Fibroblast of lung (primary cell): Measurements from ENCODE around the gene GPX7. TPM values are rescaled to one million over a fixed set of nuclear protein-coding genes. Genes with fewer than 3 reads are reported as not detected.

ENCODE experiments used
- DNase-seq, 2 donors: peaks; one replicate each; pipeline versions ENCODE4 v3.0.0 to v3.0.0-alpha.2; 2010; ENCODE audit warnings: low read depth in 2 of 2
- H2AFZ ChIP-seq: 2 replicates; pipeline ENCODE4 v1.5.1; 2012; ENCODE audit warnings: low read length, control low read depth, inconsistent platforms
- H3K27ac ChIP-seq: 2 replicates; pipeline ENCODE4 v1.5.1; 2011; ENCODE audit warnings: low read length, control low read depth; ENCODE audit not compliant: insufficient read depth
- H3K27me3 ChIP-seq: 2 replicates; pipeline ENCODE4 v1.5.1; 2011; ENCODE audit warnings: mild to moderate bottlenecking, low read length; ENCODE audit not compliant: control insufficient read depth, insufficient read depth
- H3K36me3 ChIP-seq: 2 replicates; pipeline ENCODE4 v1.5.1; 2011; ENCODE audit warnings: low read length; ENCODE audit not compliant: control insufficient read depth, insufficient read depth
- H3K4me1 ChIP-seq: 2 replicates; pipeline ENCODE4 v1.5.1; 2011; ENCODE audit warnings: low read length; ENCODE audit not compliant: control insufficient read depth, insufficient read depth; ENCODE audit errors: extremely low read depth
- H3K4me2 ChIP-seq: 2 replicates; pipeline ENCODE4 v1.5.1; 2011; ENCODE audit warnings: low read length, control low read depth; ENCODE audit not compliant: insufficient read depth; ENCODE audit errors: extremely low read depth
- H3K4me3 ChIP-seq, 4 experiments: fragments of 200-600 bp in 1 of 4; sonication (generic) in 1 of 4; replicated peaks in 1 of 4; 2 replicates each; pipeline ENCODE4 v1.5.1; 2011 to 2016; ENCODE audit warnings: low read length in 4 of 4, low read depth in 3 of 4, mild to moderate bottlenecking in 3 of 4, control low read depth in 2 of 4, inconsistent platforms in 1 of 4, mixed read lengths in 1 of 4; ENCODE audit not compliant: insufficient read depth in 1 of 4; ENCODE audit errors: control extremely low read depth in 1 of 4
- H3K79me2 ChIP-seq: 2 replicates; pipeline ENCODE4 v1.5.1; 2012; ENCODE audit warnings: mild to moderate bottlenecking, low read length, inconsistent platforms; ENCODE audit not compliant: control insufficient read depth, insufficient read depth
- H3K9ac ChIP-seq: 2 replicates; pipeline ENCODE4 v1.5.1; 2011; ENCODE audit warnings: mild to moderate bottlenecking, low read length, control low read depth; ENCODE audit not compliant: insufficient read depth
- H3K9me3 ChIP-seq: 2 replicates; pipeline ENCODE4 v1.5.1; 2012; ENCODE audit warnings: low read depth, low read length; ENCODE audit not compliant: control insufficient read depth, insufficient read depth
- H4K20me1 ChIP-seq: 2 replicates; pipeline ENCODE4 v1.5.1; 2011; ENCODE audit warnings: low read length; ENCODE audit not compliant: control insufficient read depth, insufficient read depth; ENCODE audit errors: extremely low read depth
- CTCF ChIP-seq, 2 donors: IDR thresholded peaks in 1 of 2; conservative IDR thresholded peaks in 1 of 2; 1 replicate in 1 of 2; 2 replicates in 1 of 2; pipeline ENCODE4 v1.5.1; 2011 to 2012; ENCODE audit warnings: low read length in 2 of 2, control low read depth in 1 of 2, inconsistent platforms in 1 of 2, low read depth in 1 of 2, mild to moderate bottlenecking in 1 of 2
- EZH2 ChIP-seq: IDR thresholded peaks from 2 replicates; pipeline ENCODE4 v1.5.1; 2012; ENCODE audit warnings: low read length, control low read depth, mild to moderate bottlenecking; ENCODE audit errors: missing control alignments
- polyA plus RNA-seq, 2 donors: library from polyadenylated mRNA; depleted of rRNA in 1 of 2; stranded (reverse) in 1 of 2; unstranded in 1 of 2; fragments of >200 nt; gene quantifications; 2 replicates each; pipeline ENCODE4 v1.2.1, GENCODE V29; 2011 to 2012; ENCODE audit warnings: missing spikeins in 1 of 2
- total RNA-seq: library from RNA; depleted of rRNA; stranded (reverse); fragments of >200 nt; gene quantifications from 2 replicates; pipeline ENCODE4 v1.2.1, GENCODE V29; 2014

The GPX7 gene
- total and polyA plus RNA-seq, 2 donors (not counting 1 experiment from before 2014, with no cell fraction given): 28.9 to 30.6 TPM

- peak overlapping the region; percentile 71 to 90 (median 86) for H3K4me3 ChIP-seq
- no peaks in the 10 kb centered on the region for H3K27me3 ChIP-seq
- H3K9ac ChIP-seq: peak overlapping the region; percentile 83
- no peaks in the 10 kb centered on the region for H3K36me3 ChIP-seq
- TF ChIP-seq EZH2: no peak
- no peak for TF ChIP-seq CTCF (conservative IDR thresholded peaks at IDR 0.05 in 1 of 2, IDR thresholded peaks at IDR 0.05 in 1 of 2; ENCODE audit: low read depth in 1 of 2, low read length in 2 of 2)
- no peaks in the 10 kb centered on the region for H3K9me3 ChIP-seq
- H3K4me1 ChIP-seq: no peaks in the 10 kb centered on the region
- H3K4me2 ChIP-seq: peak overlapping the region; percentile 69
- H2AFZ ChIP-seq: peak overlapping the region; percentile 79
- peak; percentile 88 to 90 for DNase-seq
- H3K79me2 ChIP-seq: peaks cover 29% of the 10 kb centered on the region
- no peaks in the 10 kb centered on the region for H4K20me1 ChIP-seq
- peak overlapping the region; percentile 86 for H3K27ac ChIP-seq
These were observed 48.6 kb upstream of the GPX7 start for GRCh38 chr1:52553362-52554266.

GRCh38 chr1:52554267-52554640 is 47.9 kb upstream of the GPX7 start:
- Histone ChIP-seq H3K79me2 (peaks cover 24% of the 10 kb centered on the region), H3K4me3 (peak overlapping the region; percentile 71 to 90 (median 79)), H3K9me3 (no peaks in the 10 kb centered on the region), H3K27me3 (no peaks in the 10 kb centered on the region), H3K36me3 (no peaks in the 10 kb centered on the region), H4K20me1 (no peaks in the 10 kb centered on the region), H3K9ac (no peak overlapping the region), H3K27ac (no peak overlapping the region), H3K4me2 (peak overlapping the region; percentile 69), H3K4me1 (no peaks in the 10 kb centered on the region), H2AFZ (no peak overlapping the region)
- DNase-seq: peak in 1 of 2 donors; percentile 11
- no peak for TF ChIP-seq CTCF (conservative IDR thresholded peaks at IDR 0.05 in 1 of 2, IDR thresholded peaks at IDR 0.05 in 1 of 2; ENCODE audit: low read depth in 1 of 2, low read length in 2 of 2)
- no peak for TF ChIP-seq EZH2

GRCh38 chr1:52554756-52555155 is 47.4 kb upstream of the GPX7 start:
- no peak for TF ChIP-seq CTCF (conservative IDR thresholded peaks at IDR 0.05 in 1 of 2, IDR thresholded peaks at IDR 0.05 in 1 of 2; ENCODE audit: low read depth in 1 of 2, low read length in 2 of 2)
- Histone ChIP-seq H3K4me1 (no peaks in the 10 kb centered on the region), H3K36me3 (no peaks in the 10 kb centered on the region), H3K27me3 (no peaks in the 10 kb centered on the region), H3K9me3 (no peaks in the 10 kb centered on the region), H3K27ac (no peak overlapping the region), H3K4me2 (no peak overlapping the region), H4K20me1 (no peaks in the 10 kb centered on the region), H3K79me2 (peaks cover 19% of the 10 kb centered on the region), H3K9ac (no peak overlapping the region), H3K4me3 (peak overlapping the region in 1 of 4 experiments; percentile 71), H2AFZ (no peak overlapping the region)
- DNase-seq: peak in 1 of 2 donors; percentile 42
